ENCODE measurements around the gene SPDYA. TPM values are rescaled to one million over a fixed set of nuclear protein-coding genes. Genes with fewer than 3 reads are reported as not detected.

Gene SPDYA
- polyA plus RNA-seq, 2 of the 4 experiments (the other 2 are of a cell fraction), result 0.14 to 0.49 TPM

- TF ChIP-seq BCL3 (IDR thresholded peaks at IDR 0.05) (no peak), KDM1A (IDR thresholded peaks at IDR 0.05; ENCODE audit: low read depth) (no peak), JUN (IDR thresholded peaks at IDR 0.05) (0 out of 5 replicates have a peak, but pooled peaks of 1 of the 2 experiments have one; percentile 30), RARB (CRISPR knock-in tag; IDR thresholded peaks at IDR 0.05) (no peak; the same call in 1 of the 2 replicates)
- POLR2A ChIA-PET, result no interaction called here
- WGBS (ENCODE audit: missing lambda C conversion rate), result 5% methylated on average over 2 of the region's 2 CpGs
- Histone ChIP-seq H3K9me3 (no peaks in the 10 kb centered on the region), H3K4me1 (peaks cover 48% of the 10 kb centered on the region), H3K27ac (no peak overlapping the region), H3K4me2 (peak overlapping the region; percentile 83), H3K4me3 (peak overlapping the region; percentile 82)
- CTCF ChIA-PET, result no interaction called here
- FAIRE-seq (no peak), ATAC-seq (no peak), DNase-seq (ENCODE audit: low read depth in 1 of 2, low spot score in 1 of 2) (peak; percentile 36 to 44)
Measured at GRCh38 chr2:28896906-28897305, 86.3 kb downstream of the SPDYA start.

GRCh38 chr2:28898048-28898447, 87.4 kb downstream of the SPDYA start:
- 75% methylated on average over 1 of the region's 1 CpG for WGBS (ENCODE audit: missing lambda C conversion rate)
- ATAC-seq, result no peak
- TF ChIP-seq, protein P1, sequence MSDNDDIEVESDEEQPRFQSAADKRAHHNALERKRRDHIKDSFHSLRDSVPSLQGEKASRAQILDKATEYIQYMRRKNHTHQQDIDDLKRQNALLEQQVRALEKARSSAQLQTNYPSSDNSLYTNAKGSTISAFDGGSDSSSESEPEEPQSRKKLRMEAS (IDR thresholded peaks at IDR 0.05), result no peak
- TF ChIP-seq POLR2AphosphoS2 (conservative IDR thresholded peaks at IDR 0.05; ENCODE audit: low read length), result no peak
- H3K4me1 ChIP-seq, result peaks cover 57% of the 10 kb centered on the region
- H3K4me2 ChIP-seq, result peak overlapping the region; percentile 83
- no peaks in the 10 kb centered on the region for H3K9me3 ChIP-seq
- ChIA-PET POLR2A (no interaction called here), CTCF (no interaction called here)
- no peak overlapping the region for H3K27ac ChIP-seq
- no peak for DNase-seq (ENCODE audit: low read depth in 1 of 2, low spot score in 1 of 2)
- no peak for FAIRE-seq
- H3K4me3 ChIP-seq, result no peak overlapping the region

Other genes starting within 250 kb of the SPDYA start
- gene PPP1CB, start 59.0 kb upstream of the SPDYA start, polyA plus RNA-seq (2011; rRNA removed), result 119 and 188 TPM in 2 replicates
- gene PPP1CB, start 59.0 kb upstream of the SPDYA start, polyA plus RNA-seq (2017; fragmentation: RNase III; extraction: RNeasy Plus Mini Kit Qiagen cat#74134 plus additional on column Dnase treatment), result 143 to 165 TPM (median 147 TPM) in 3 replicates
- gene TRMT61B, start 59.5 kb downstream of the SPDYA start, polyA plus RNA-seq (2011; rRNA removed), result 24.9 and 38.6 TPM in 2 replicates
- gene TRMT61B, start 59.5 kb downstream of the SPDYA start, polyA plus RNA-seq (2017; fragmentation: RNase III; extraction: RNeasy Plus Mini Kit Qiagen cat#74134 plus additional on column Dnase treatment), result 21.6 to 23.3 TPM (median 21.8 TPM) in 3 replicates
- gene WDR43, start 83.8 kb downstream of the SPDYA start, polyA plus RNA-seq (2011; rRNA removed), result 208 and 256 TPM in 2 replicates
- 71.8 to 83.6 TPM (median 72.4 TPM) in 3 replicates for gene WDR43, start 83.8 kb downstream of the SPDYA start, polyA plus RNA-seq (2017; fragmentation: RNase III; extraction: RNeasy Plus Mini Kit Qiagen cat#74134 plus additional on column Dnase treatment)
- 0.05 and 0.14 TPM in 2 replicates for gene TOGARAM2, start 170.5 kb downstream of the SPDYA start, polyA plus RNA-seq (2011; rRNA removed)
- 0.25 to 0.35 TPM (median 0.30 TPM) in 3 replicates for gene TOGARAM2, start 170.5 kb downstream of the SPDYA start, polyA plus RNA-seq (2017; fragmentation: RNase III; extraction: RNeasy Plus Mini Kit Qiagen cat#74134 plus additional on column Dnase treatment)

All from A549 (cell line).